Testis (tissue), 2 donors: ENCODE measurements around the gene COL4A4.

ENCODE experiments used
- POLR2A ChIP-seq: fragments of 450-650 bp; IDR thresholded peaks from one replicate; pipeline ENCODE4 v1.6.1; 2017; ENCODE audit warnings: antibody characterized with exemption, mild to moderate bottlenecking, moderate library complexity
- TF ChIP-seq, protein P1 (sequence below), 3 experiments: fragments of 450-650 bp in 2 of 3; fragments of 200-600 bp in 1 of 3; sonication (generic) in 1 of 3; IDR thresholded peaks; one replicate each; pipeline ENCODE4 v1.5.1; 2016 to 2019; ENCODE audit warnings: antibody characterized with exemption in 3 of 3, mild to moderate bottlenecking in 2 of 3, moderate library complexity in 1 of 3

DNA sequence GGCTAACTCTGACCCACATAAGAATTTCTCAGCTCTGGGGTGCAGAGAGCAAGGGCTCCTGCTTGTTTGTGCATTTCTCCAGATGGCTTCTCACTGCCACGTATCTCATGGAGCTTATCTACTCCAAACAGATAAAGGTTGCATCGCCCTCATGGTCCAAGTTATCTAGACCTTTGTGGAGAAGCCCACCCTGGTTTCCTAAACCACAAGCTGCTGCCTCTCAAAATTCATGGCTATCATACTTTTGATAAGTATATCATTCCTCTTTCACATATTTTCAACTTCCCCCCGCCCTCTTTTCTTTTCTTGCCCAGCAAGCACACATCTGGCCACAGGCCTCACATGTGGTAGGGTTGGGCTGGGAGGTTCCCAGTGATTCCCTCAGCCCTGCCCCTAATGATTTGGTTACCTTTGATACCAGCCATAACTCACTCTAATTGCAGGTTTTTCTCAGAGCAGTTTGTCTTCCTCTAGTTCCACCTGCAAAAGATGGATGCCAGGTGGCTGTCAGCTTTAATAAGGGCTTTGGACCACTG is 182.1 kb downstream of the COL4A4 start:
- TF ChIP-seq, protein P1, sequence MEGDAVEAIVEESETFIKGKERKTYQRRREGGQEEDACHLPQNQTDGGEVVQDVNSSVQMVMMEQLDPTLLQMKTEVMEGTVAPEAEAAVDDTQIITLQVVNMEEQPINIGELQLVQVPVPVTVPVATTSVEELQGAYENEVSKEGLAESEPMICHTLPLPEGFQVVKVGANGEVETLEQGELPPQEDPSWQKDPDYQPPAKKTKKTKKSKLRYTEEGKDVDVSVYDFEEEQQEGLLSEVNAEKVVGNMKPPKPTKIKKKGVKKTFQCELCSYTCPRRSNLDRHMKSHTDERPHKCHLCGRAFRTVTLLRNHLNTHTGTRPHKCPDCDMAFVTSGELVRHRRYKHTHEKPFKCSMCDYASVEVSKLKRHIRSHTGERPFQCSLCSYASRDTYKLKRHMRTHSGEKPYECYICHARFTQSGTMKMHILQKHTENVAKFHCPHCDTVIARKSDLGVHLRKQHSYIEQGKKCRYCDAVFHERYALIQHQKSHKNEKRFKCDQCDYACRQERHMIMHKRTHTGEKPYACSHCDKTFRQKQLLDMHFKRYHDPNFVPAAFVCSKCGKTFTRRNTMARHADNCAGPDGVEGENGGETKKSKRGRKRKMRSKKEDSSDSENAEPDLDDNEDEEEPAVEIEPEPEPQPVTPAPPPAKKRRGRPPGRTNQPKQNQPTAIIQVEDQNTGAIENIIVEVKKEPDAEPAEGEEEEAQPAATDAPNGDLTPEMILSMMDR (IDR thresholded peaks at IDR 0.05): no peak
- TF ChIP-seq POLR2A: no peak
